D341Med (cell line): ENCODE results near the gene EN1.

ENCODE experiments used
- DNase-seq: peaks from one replicate; pipeline ENCODE4 v3.0.0; 2012; ENCODE audit warnings: low spot score

Gene EN1

DNA sequence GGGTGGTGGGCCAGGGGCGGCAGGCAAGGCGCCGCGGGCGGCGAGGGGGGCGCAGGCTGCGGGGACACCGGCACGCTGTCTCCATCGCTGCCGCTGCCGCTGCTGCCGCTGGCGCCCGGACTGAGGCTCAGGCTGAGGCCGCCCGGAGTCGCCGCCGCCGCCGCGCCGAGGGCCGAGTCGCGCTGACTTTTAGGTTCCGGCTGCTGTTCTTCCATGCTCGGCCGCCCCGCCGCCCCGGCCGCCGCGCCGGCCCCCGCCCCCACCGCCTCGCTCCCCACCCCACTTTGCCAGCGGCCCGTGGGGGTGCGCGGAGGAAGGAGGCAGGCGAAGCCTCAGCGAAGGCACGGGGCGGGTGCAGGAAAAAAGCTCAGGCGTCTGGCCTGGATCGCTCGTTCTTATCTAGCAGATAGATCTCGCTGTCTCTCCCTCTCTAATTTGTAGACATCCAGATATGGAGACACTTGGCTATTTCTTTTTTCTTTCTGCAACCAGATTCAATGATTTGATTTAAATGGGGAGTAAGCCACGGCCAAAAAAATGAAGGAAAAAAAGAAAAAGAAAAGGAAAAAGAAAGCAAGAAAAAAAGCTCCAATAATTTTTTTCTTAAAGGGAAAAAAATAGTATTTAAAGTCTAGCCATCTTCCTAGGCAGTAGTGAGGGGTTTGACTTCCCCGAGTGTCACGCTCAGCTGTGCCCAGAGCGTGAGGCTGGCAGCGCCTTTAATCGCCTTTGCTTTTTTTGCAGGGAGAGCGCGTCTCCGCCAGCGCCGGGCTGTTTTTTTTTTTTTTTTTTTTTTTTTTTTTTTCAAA, at the start of gene EN1:
Gene EN1, minus strand, starts transcription at position 696 of the 809 bp plus-strand sequence. Its CDS starts 481 bp downstream, at position 215.
- DNase-seq = peak; percentile 63

DNA sequence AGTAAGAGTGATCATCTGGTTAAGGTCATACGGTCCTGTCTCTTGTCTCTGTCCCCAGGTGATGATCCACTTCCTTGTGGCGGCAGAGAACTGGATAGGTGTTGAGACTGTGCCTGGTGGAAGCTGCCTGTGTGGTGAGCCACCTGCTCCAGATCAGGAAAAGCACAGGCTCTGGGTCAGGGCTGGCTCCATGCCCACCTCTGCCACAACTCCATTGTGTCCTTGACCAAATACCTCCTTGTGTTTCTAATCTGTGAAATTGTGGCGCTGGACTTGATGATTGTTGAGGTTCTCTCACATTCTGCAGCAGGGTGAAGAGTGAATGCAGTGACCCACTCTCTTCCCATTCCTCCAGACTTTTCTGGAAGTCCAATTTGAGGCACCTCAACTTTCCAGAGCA, 45.7 kb upstream of the EN1 start:
- DNase-seq = no peak

DNA sequence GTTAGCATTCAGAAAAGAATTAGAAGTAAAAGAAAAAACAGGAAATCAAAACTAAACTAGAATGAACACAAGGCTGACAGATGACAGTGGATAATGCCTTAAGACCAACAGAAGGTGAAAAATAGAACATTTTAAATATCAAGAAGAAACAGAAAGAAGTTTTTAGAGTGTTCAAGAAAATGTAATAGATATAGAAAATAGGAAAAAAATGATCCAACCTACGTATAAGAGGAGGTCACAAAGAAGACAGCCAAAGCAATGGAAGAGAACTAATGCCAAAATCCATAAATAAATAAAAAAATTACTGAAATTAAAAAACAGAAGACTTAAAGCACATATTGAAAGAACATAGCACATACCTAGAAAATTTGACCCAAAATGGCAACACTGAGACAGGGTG, 42.5 kb upstream of the EN1 start:
- no peak for DNase-seq

DNA sequence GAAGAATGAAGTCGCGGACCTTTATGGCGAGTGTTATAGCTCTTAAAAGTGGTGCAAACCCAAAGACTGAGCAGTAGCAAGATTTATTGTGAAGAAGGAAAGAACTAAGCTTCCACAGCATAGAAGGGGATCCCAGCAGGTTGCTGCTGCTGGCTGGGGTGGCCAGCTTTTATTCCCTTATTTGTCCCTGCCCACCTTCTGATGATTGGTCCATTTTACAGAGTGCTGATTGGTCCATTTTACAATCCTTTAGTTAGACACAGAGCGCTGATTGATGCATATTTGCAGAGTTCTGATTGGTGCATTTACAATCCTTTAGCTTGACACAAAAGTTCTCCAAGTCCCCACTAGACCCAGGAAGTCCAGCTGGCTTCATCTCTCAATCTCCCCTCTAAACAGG, 36.3 kb upstream of the EN1 start:
- DNase-seq = no peak

DNA sequence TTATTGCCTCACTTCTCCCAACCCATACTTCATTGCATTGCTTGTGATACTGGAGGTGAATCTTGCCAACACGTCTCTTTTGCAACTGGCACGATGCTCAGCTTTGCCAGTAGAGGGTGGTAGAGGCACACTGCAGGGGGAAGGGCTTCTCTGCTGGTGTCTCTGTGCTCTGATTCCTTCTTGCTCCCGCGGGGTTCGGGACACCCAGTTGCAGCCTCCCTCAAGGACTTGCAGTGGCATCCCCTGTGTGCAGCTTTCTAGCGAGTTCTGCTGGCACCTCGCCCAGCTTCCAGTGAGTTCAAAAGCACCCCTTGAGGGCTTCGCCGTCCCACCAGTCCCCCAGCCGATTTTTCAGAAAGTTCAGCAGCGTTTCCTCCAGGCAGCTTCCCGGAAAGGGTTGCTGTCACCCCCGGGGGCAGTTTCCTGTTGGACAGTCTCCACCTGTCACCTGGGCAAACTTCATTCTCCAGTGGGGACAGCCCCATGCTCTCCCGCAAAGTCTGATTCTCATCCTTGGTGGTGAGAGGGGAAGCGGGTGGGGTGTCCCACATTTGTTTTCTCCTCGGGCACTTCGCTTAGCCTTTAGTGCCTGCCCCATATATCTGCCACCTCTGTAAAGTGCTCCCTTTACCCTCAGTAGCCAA, 35.4 kb upstream of the EN1 start:
- peak; percentile 79 for DNase-seq

DNA sequence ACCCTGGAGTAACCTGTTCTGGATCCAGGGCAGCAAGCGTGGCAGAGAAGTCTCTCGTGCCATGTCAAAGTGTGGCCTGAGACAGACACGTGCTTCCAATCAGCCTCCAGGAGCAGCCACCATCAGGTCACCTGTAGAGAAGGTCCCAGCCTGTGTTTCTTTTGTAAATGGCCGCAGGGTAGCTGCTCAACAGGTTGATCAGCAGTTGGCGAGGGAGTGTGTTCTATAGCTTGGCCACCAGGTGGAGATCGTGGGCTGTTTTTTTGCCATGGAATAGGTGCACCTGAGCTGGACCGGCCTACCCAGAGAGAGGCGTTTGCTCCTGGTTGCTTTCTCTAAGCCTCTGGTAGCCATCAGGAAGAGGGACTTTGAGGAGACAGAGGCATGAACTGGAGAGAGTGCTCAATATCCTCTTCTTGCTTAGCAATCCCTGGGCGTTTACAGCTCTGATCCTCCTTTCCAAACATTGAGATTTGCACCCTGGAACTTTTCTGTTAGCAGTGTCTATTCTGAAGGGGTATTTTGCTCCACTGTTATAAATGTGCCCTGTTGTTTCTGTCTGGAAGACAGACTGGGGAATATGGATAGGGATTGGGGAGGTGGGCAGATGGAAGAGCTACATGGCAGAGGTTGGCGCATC, 34.2 kb upstream of the EN1 start:
- DNase-seq = peak; percentile 77

DNA sequence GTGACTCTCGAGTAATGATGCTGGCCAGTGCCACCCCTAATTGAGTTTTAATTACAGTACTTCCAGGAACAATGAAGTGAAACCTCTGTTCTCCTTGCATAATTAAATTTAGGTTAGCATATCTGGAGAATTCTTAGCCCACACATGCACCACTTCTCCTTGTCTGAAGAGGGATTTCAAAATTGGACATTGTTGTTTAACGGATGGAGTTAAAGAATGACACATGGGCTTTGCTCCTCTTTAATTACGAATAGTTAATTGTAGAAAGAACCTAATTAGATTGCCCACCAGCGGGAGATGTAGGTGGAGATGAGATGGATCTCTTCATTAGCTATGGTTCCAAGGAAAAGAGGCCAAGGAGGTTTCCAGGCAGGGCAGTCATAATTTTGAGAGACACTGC, 33.1 kb upstream of the EN1 start:
- no peak for DNase-seq

DNA sequence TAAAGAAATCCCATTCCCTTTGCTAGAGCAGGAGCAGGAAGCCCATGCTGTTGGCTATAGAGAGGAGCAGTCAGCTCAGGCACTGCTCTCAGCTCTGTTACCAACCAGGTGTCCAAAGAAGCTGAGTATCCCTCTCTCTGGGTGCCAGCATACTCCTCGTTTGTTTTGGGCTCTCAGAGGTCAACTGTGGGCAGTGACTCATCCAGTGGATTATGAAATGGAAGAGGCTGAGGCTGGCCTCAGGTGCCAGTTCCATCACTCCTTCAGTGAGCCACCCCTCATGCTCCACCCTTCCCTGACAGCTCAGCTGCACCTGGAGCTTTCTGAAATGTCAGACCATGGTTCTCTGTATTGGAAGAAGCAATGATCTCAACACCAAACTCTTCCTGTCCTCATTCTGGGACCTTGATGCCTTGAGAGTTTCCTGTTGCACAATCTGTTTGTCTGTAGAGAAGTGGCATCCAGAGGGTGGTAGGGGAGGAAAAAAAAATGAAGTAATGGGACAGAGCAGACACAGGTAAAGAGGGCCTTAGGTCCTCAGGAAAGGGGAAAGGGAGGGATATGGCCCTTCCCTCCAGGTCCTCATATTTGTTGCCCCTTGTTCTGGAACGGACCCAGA, 31.2 kb upstream of the EN1 start:
- no peak for DNase-seq

DNA sequence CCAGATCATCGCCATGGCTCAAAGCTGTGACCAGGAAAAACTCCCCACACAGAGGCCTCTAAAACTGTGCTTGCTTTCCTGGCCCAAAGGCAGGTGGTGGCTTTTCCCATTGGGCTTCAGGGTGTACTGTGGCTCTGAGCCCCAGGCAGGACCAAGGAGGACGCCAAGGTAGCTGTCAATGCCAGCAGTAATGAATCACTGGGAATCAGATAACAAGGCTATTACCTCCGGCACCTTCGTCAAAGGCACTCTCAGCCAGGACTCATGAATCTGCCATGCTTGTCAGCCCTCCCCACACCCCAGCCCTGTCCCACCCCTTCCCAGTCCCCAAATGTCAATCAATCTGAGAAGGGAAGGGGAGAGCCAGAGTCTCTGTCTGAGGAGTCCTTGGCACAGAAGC, 27.9 kb upstream of the EN1 start:
- DNase-seq = no peak

DNA sequence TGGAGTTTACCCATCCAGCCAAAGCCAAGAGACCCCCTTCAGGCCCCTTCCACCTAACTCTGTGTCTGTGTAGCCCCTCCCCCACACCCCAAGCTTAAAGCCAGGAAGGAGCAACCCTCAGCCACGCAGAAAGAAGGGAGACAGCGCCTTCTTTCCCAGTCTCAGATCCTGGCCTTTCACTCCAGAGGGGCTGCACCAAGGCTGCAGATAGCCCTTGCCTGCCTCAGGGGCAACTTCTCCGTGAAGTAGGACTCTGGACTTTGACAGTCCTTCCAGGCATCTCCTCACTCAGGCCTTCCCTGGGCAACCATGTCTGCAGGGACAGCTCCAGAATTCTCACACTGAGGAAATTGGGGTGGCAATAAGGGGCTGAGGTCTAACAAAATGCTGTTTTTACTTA, 26.9 kb upstream of the EN1 start:
- no peak for DNase-seq

DNA sequence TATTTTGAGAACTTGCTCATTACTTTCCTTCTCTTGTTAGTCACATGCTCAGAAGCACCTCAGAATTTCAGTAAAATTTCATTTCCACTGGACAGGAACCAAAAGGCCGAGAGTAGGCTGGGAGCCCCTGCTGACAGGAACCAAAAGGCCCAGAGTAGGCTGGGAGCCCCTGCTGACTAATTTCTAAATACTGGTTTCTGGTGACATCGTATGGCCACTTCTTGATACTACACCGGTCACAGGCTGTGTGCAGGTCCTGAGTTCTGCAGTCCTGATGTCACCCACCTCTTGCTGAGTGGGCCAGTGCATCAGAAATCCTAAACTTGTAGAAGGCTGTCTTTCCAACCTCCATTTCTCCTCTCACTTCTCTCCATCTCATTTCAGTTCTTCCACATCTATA, 17.7 kb upstream of the EN1 start:
- DNase-seq = peak; percentile 65

DNA sequence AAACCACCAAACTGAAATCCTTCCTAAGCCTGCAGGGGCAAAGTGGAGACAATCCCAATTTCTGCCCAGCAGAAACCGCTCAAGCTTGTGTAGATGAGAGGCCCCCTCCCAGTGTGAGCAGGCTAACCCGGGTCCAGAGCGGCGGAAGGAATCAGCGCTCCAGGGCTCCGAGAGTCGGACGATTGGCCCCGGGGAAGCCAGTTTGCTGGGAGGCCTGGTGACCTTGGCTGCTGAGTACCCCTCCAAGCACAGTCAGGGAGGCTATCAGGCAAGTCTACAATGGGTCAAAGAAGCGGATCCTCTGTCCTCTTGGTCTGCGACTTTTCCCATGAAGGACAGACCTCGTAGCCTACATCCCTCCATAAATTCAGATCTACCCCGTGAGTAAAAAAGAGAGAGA, 16.8 kb upstream of the EN1 start:
- no peak for DNase-seq

DNA sequence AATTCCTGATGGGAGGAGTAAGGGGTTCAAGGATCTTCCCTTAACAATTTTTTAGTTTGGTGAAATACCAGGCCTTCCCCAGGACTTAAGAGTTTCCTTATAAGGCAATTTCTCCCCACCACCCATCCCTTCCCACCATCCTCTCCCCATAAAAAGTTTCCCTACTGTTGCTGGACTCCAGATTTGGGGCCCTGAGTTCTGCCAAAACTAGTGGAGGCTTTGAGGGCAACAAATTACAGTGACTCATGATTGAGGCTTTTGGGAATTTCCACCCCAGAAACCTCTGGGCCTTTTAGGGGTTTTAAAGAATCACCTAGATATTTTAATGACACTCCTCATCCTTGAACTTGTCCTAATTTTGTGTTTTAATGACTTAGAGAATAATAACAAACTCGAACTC, 14.3 kb upstream of the EN1 start:
- no peak for DNase-seq

DNA sequence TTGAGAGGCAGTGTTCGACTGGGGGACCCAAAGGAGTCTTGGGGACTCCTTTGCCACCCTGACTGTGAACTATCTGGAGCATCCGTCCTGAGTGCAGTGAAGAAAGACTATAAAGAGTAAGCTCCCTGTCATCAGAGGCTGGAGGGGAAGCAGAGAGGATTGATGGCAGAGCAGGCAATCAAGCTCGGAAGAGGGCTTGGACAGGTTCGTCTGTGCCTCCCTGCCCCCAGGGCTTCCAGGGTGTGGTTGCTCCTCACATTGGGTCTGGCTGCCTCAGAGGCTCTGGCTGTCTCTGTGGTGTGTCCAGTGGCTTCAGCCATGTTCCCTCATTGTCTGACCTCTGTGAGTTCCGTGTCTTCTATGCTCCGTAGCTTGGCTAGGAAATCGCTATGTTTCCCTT, 13.8 kb upstream of the EN1 start:
- no peak for DNase-seq

DNA sequence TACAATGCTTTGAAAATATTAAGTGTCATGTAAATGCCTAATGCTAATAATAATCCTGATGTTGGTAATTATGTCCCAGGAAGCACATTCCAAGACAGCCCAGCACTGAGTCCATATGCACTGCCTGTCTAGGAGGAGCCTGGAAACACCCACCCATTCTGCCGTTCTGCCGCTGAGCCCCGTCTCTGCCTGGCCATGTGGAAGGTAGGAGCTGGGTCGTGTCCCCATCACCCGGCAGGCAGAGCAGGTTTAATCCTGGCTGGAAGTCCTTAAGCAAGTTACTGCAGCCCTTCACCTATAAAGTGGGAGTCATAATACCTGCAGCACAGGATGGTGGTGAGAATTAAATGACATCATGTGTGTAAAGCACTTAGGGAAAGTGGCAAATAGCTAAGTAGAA, 13.1 kb upstream of the EN1 start:
- DNase-seq = no peak

DNA sequence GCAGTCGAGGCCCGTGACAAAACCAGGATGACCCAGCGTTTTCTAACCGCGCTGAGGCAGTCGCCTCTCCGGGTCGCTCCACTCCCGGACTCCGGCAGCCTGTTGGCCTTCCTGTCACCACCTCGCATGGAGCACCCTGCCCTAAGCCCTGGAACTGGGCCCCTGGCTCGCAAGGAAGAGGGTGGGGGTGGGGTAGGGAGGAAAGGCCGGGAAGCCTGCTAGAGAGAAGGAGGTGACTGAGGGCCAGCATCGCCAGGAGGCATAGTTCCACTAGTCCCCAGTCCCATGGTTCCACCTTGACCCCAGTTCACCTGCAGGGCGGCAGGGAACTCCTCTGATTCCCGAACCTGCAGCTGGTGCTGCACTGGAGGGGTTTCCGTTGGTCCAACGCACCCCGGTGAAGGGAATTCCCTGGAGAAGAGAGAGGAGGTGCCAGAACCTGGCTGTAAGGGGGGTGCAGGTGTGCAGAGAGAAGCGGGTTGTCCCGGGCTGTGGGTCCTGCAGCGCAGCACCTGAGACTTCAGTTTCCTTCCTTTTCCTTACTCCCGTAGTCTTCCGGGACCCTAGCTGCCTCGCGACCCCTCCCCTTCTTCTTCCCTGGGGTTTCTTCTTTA, 11.8 kb upstream of the EN1 start:
- DNase-seq = no peak

DNA sequence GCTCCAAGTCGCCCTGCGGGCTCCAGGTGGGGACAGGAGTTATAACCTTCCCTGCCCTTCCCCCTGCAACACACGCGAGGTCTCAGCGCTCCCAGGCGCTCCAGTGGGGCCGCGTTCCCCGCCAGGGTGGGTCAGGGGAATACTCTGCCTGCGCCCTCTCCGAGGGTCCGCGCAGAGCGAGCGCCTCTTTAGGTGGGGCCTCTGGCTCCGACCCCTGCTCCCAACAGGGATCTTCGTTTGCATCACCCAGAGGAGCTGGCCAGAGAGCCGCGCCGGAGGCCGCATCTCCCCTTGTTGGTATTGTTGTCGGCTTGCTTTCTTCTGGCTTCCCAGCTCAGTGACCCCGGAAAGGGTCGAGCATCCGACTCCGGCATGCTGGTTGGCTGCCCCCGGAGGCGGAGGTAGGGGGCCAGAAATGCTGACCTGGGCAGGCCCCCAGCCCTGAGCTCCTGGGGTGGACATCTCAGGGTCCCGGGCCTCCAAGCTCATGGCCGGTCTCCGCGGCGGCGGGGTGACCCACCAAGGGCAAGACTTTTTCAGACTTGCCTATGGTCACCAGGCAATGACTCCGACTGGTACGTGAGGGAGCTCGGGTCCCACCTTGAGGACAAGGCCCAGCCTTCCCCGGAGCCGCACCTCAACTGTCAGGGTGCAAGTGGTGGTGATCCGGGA, 11.2 kb upstream of the EN1 start:
- DNase-seq = no peak

DNA sequence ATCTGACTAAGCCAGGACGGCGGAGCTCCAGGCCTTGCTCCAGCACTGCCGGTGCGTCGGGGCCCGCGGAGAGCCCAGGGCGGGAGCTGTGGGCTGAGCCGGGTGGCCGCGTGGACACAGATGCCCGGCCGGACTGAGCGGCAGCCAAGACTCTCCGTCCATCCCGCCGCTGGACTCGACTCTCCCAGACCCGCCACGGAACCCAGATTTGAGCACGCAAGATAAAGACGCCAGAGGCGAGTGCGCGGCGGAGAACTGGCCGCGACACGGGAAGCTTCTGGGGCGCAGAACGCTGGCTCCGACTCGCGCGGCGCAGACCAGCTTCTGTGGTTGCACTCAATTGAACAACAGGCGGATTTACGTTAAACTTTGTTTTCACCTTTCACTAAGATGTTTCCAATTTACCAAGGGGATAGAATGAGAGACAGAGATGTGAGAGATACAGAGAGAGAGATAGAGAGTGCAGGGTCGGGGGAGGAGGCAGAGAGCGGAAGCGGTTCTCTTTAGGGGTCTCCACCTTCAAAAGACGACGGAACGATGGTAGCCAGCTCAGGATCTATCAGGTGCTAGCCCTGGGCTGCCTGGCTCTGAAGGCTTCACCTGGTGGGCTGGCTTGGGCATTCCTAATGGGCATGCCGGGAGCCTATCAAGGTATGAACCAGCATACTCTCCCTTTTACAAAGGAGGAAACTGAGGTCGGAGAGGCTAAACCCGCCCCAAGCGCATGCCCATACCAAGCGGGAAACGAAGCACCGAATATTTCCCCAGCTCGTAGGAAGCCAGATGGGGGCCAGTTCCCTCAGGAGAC, 10.4 kb upstream of the EN1 start:
- DNase-seq = no peak

DNA sequence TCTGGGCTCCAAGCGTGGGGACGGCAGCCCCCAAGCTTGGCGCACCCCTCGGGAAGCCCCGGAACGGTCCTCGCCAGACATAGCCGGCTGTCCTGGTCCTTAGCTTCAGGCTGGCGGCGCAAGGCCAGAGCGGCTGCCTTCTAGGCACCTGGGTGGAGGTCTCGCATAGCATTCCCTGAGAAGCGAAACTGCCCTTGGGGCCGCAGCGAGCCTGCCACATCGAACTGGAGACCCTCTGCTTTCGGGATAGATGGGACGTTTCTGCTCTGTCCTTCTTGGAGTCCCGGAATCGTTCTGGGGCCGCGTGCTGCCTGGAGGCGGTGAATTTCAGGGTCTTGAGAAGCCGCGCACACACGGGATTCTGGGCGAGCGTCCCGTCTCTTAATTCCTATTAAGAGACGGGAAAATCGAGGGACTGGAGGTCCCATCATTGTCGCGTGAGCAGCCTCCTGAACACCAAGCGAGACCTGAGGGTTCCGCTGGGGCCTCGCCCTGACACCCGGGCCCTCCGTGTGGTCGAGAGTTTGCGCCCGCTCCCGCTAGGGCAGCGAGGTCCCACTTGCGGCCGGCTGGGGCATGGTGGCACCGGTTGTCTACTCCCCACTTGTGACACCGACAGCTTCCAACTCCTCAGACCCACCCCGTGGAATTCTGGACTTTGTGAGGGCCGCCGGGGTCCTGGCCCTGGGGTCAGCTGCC, 9.7 kb upstream of the EN1 start:
- no peak for DNase-seq

DNA sequence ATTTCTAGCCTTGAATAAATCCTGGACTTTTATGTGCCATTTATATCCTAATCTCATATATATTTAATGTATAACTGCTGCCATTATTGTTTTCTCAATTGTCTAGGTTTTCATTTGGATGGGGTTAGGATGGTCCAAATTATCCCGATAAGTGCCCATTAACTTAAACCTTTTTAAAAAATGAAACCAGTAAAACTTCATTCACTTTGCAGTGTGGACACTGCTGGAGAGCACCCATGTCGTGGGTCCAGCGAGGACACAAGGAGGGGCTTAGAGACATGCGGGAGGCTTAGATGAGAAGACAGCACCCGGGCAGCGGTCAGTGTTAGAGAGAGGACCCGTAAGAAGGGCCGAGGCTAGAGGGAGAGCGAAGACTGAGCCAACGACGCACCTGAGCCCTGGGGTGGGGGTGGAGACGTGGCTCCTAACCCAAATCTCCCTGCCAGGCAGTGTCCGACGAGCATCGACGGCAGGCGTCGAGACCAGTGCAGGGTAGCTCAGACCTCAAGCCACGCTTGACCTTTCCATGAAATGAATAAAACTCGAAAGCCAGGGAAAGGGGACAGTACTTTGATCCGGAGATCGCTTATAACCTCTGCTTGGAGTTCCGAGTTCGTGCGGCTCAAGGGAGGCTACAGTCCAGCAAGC, 9.0 kb upstream of the EN1 start:
- DNase-seq = no peak
